ENCODE data around the gene NFKB1.

Gene NFKB1

GRCh38 chr4:102633100-102633499, 131.9 kb downstream of the NFKB1 start:
- no peak overlapping the region for H3K4me3 ChIP-seq (ENCODE audit: low read length)
- TF ChIP-seq EZH2phosphoT487 (IDR thresholded peaks at IDR 0.05; ENCODE audit: low read depth) = no peak
- TF ChIP-seq CTCF (IDR thresholded peaks at IDR 0.05; ENCODE audit: low read depth, low read length) = no peak
- no peak overlapping the region for H3K27ac ChIP-seq (ENCODE audit: low read length)
- H3K9ac ChIP-seq (ENCODE audit: low read length) = no peak overlapping the region
- no peaks in the 10 kb centered on the region for H3K9me3 ChIP-seq (ENCODE audit: insufficient read depth, low read length)
- H4K20me1 ChIP-seq (ENCODE audit: insufficient read depth, low read length) = no peaks in the 10 kb centered on the region
- H2AFZ ChIP-seq (ENCODE audit: low read depth, low read length) = no peak overlapping the region
- no peak overlapping the region for H3K4me2 ChIP-seq (ENCODE audit: low read length)
- H3K36me3 ChIP-seq (replicated peaks; ENCODE audit: low read depth, low read length) = peaks cover 26% of the 10 kb centered on the region
- H3K4me1 ChIP-seq (ENCODE audit: low read length) = peaks cover 4% of the 10 kb centered on the region
- H3K27me3 ChIP-seq (ENCODE audit: low read depth, low read length) = no peaks in the 10 kb centered on the region
- H3K79me2 ChIP-seq (ENCODE audit: low read length) = no peaks in the 10 kb centered on the region

DNA sequence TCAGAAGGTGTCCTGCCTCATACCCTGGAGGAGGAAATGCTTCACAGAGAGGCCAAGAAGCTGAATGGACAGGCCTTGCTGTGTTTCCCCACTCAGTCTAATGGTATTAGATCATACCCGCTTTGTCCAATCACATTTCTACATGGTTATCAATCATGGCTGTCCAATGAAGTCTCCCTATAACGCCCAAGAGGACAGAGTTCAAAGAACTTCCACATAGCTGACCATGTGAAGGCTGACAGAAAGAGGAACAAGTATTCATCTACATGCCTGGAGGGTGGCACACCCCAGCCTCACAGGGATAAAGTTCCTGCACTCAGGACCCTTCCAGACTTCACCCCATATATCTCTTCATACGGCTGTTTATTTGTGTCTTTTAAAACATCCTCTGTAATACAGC, 136.2 kb downstream of the NFKB1 start:
- H3K27ac ChIP-seq (ENCODE audit: low read length) = no peak overlapping the region
- H4K20me1 ChIP-seq (ENCODE audit: insufficient read depth, low read length) = no peaks in the 10 kb centered on the region
- no peaks in the 10 kb centered on the region for H3K79me2 ChIP-seq (ENCODE audit: low read length)
- TF ChIP-seq EZH2phosphoT487 (IDR thresholded peaks at IDR 0.05; ENCODE audit: low read depth) = no peak
- no peak for TF ChIP-seq CTCF (IDR thresholded peaks at IDR 0.05; ENCODE audit: low read depth, low read length)
- H3K4me2 ChIP-seq (ENCODE audit: low read length) = no peak overlapping the region
- H3K9me3 ChIP-seq (ENCODE audit: insufficient read depth, low read length) = no peaks in the 10 kb centered on the region
- H2AFZ ChIP-seq (ENCODE audit: low read depth, low read length) = no peak overlapping the region
- no peaks in the 10 kb centered on the region for H3K4me1 ChIP-seq (ENCODE audit: low read length)
- no peaks in the 10 kb centered on the region for H3K27me3 ChIP-seq (ENCODE audit: low read depth, low read length)
- peaks cover 33% of the 10 kb centered on the region for H3K36me3 ChIP-seq (replicated peaks; ENCODE audit: low read depth, low read length)
- H3K9ac ChIP-seq (ENCODE audit: low read length) = no peak overlapping the region
- no peak overlapping the region for H3K4me3 ChIP-seq (ENCODE audit: low read length)

DNA sequence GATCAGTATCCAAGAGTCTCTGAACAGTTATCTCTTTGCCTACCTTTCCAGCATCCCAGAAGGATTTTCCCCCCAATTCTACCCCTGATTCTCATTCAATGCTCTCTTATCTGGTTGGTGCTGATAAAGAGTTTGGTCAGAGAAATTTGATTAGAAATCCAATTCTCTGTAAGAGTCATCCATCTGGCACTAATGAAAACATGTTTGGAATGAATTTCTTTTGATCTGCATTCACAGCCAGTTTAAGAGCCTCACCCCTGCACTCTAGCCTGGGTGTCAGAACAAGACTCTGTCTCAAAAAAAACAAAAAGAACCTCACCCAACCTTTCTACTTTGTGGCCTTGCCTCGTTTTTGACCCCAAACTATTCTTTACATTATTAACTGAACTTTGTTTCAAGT, 137.5 kb downstream of the NFKB1 start:
- H2AFZ ChIP-seq (ENCODE audit: low read depth, low read length) = no peak overlapping the region
- no peak overlapping the region for H3K27ac ChIP-seq (ENCODE audit: low read length)
- no peak overlapping the region for H3K4me2 ChIP-seq (ENCODE audit: low read length)
- no peak for TF ChIP-seq CTCF (IDR thresholded peaks at IDR 0.05; ENCODE audit: low read depth, low read length)
- TF ChIP-seq EZH2phosphoT487 (IDR thresholded peaks at IDR 0.05; ENCODE audit: low read depth) = no peak
- no peak overlapping the region for H3K9ac ChIP-seq (ENCODE audit: low read length)
- peaks cover 33% of the 10 kb centered on the region for H3K36me3 ChIP-seq (replicated peaks; ENCODE audit: low read depth, low read length)
- H4K20me1 ChIP-seq (ENCODE audit: insufficient read depth, low read length) = no peaks in the 10 kb centered on the region
- no peaks in the 10 kb centered on the region for H3K9me3 ChIP-seq (ENCODE audit: insufficient read depth, low read length)
- no peaks in the 10 kb centered on the region for H3K27me3 ChIP-seq (ENCODE audit: low read depth, low read length)
- H3K4me3 ChIP-seq (ENCODE audit: low read length) = no peak overlapping the region
- no peaks in the 10 kb centered on the region for H3K79me2 ChIP-seq (ENCODE audit: low read length)
- H3K4me1 ChIP-seq (ENCODE audit: low read length) = no peaks in the 10 kb centered on the region

GRCh38 chr4:102639598-102639997, 138.4 kb downstream of the NFKB1 start:
- Histone ChIP-seq H3K27me3 (ENCODE audit: low read depth, low read length) (no peaks in the 10 kb centered on the region), H3K36me3 (replicated peaks; ENCODE audit: low read depth, low read length) (peaks cover 30% of the 10 kb centered on the region)

More at GRCh38 chr4:102639598-102639997, 138.4 kb downstream of the NFKB1 start:
- Histone ChIP-seq H3K4me3 (ENCODE audit: low read length) (no peak overlapping the region), H3K79me2 (ENCODE audit: low read length) (no peaks in the 10 kb centered on the region), H2AFZ (ENCODE audit: low read depth, low read length) (no peak overlapping the region), H3K4me1 (ENCODE audit: low read length) (no peaks in the 10 kb centered on the region), H4K20me1 (ENCODE audit: insufficient read depth, low read length) (no peaks in the 10 kb centered on the region), H3K4me2 (ENCODE audit: low read length) (no peak overlapping the region), H3K9me3 (ENCODE audit: insufficient read depth, low read length) (no peaks in the 10 kb centered on the region), H3K9ac (ENCODE audit: low read length) (no peak overlapping the region), H3K27ac (ENCODE audit: low read length) (no peak overlapping the region)
- TF ChIP-seq CTCF (IDR thresholded peaks at IDR 0.05; ENCODE audit: low read depth, low read length) (no peak), EZH2phosphoT487 (IDR thresholded peaks at IDR 0.05; ENCODE audit: low read depth) (no peak)
